H1 (cell line): ENCODE measurements around the gene IL36G. TPM values are rescaled to one million over a fixed set of nuclear protein-coding genes. Genes with fewer than 3 reads are reported as not detected.

Experiments used
- CTCF ChIA-PET: fragments of 300-600 bp; sonication (Branson Sonifier 250); formaldehyde crosslinking; loops from one replicate; lab custom pipeline; 2021; ENCODE audit not compliant: partially characterized antibody; lab: Charles Lee
- POLR2A ChIA-PET: fragments of 300-600 bp; sonication (Branson Sonifier 250); formaldehyde crosslinking; loops from one replicate; lab custom pipeline; 2021; ENCODE audit warnings: inconsistent platforms; ENCODE audit not compliant: partially characterized antibody; lab: Charles Lee
- DNase-seq, 2 experiments: peaks; one replicate each; pipeline versions ENCODE4 v3.0.0 to v3.0.0-alpha.2; 2010 to 2022; ENCODE audit warnings: low spot score in 2 of 2, low read depth in 1 of 2, mixed read lengths in 1 of 2
- FAIRE-seq: peaks from 2 replicates; lab custom pipeline; 2011; peaks lifted over from hg19 to GRCh38; lab: Jason Lieb, UNC
- H2AFZ ChIP-seq: 2 replicates; pipeline ENCODE4 v1.8.1; 2012; ENCODE audit warnings: low read length, inconsistent platforms
- H2AK5ac ChIP-seq: 2 replicates; pipeline ENCODE4 v1.6.1; 2013; ENCODE audit warnings: low read depth, low read length
- H2BK120ac ChIP-seq: replicated peaks from 2 replicates; pipeline ENCODE3; 2013; ENCODE audit warnings: low read depth, low read length, inconsistent platforms
- H2BK12ac ChIP-seq: 2 replicates; pipeline ENCODE4 v1.6.1; 2013; ENCODE audit warnings: low read depth, low read length
- H2BK15ac ChIP-seq: 2 replicates; pipeline ENCODE4 v1.6.1; 2013; ENCODE audit warnings: low read length
- H2BK20ac ChIP-seq: 2 replicates; pipeline ENCODE4 v1.6.1; 2013; ENCODE audit warnings: low read length
- H2BK5ac ChIP-seq: 2 replicates; pipeline ENCODE4 v1.6.1; 2013; ENCODE audit warnings: low read depth, low read length
- H3K14ac ChIP-seq: 2 replicates; pipeline ENCODE4 v1.6.1; 2013; ENCODE audit warnings: inconsistent platforms; ENCODE audit not compliant: insufficient read length
- H3K18ac ChIP-seq: 2 replicates; pipeline ENCODE4 v1.6.1; 2013; ENCODE audit warnings: low read length; ENCODE audit errors: extremely low read depth
- H3K23ac ChIP-seq: 2 replicates; pipeline ENCODE4 v1.6.1; 2013; ENCODE audit warnings: inconsistent platforms; ENCODE audit not compliant: insufficient read length
- H3K23me2 ChIP-seq: 2 replicates; pipeline ENCODE4 v1.6.1; 2013; ENCODE audit warnings: low read depth, low read length
- H3K27ac ChIP-seq: 2 replicates; pipeline ENCODE4 v1.6.1; 2011; ENCODE audit warnings: low read depth, low read length, inconsistent platforms
- H3K27me3 ChIP-seq, 4 experiments: replicated peaks in 1 of 4; 1 replicate in 1 of 4; 2 replicates in 3 of 4; pipeline versions ENCODE4 v1.6.1 to v1.8.1; 2011 to 2013; ENCODE audit warnings: low read length in 3 of 4, mild to moderate bottlenecking in 3 of 4, inconsistent platforms in 2 of 4, mixed read lengths in 2 of 4, moderate library complexity in 1 of 4; ENCODE audit not compliant: control insufficient read depth in 3 of 4, insufficient read depth in 3 of 4; ENCODE audit errors: extremely low read depth in 1 of 4
- H3K36me3 ChIP-seq, 4 experiments: 2 replicates each; pipeline versions ENCODE4 v1.6.1 to v1.8.1; 2011 to 2013; ENCODE audit warnings: mild to moderate bottlenecking in 4 of 4, low read length in 3 of 4, moderate library complexity in 2 of 4, control low read depth in 1 of 4, inconsistent platforms in 1 of 4; ENCODE audit not compliant: insufficient read depth in 4 of 4, control insufficient read depth in 2 of 4
- H3K4ac ChIP-seq: replicated peaks from 2 replicates; pipeline ENCODE3; 2013; ENCODE audit warnings: low read length, low read depth, mixed read lengths, inconsistent platforms; ENCODE audit not compliant: insufficient read length
- H3K4me1 ChIP-seq, 4 experiments: replicated peaks in 1 of 4; 1 replicate in 1 of 4; 2 replicates in 3 of 4; pipeline versions ENCODE4 v1.6.1 to v1.8.1; 2011 to 2013; ENCODE audit warnings: low read length in 3 of 4, inconsistent platforms in 2 of 4, mixed read lengths in 1 of 4; ENCODE audit not compliant: insufficient read depth in 4 of 4, control insufficient read depth in 3 of 4
- H3K4me2 ChIP-seq, 2 experiments: 2 replicates each; pipeline versions ENCODE4 v1.6.1 to v1.8.1; 2011 to 2013; ENCODE audit warnings: low read depth in 2 of 2, low read length in 2 of 2, control low read depth in 1 of 2, inconsistent platforms in 1 of 2, mild to moderate bottlenecking in 1 of 2; ENCODE audit not compliant: insufficient read depth in 1 of 2
- H3K4me3 ChIP-seq, 4 experiments: fragments of 200-600, 300-600 bp in 1 of 4; sonication (generic), shearing (Covaris generic), sonication (Bioruptor Twin) in 1 of 4; 2 replicates each; pipeline versions ENCODE4 v1.5.1 to v1.8.1; 2011 to 2016; ENCODE audit warnings: low read length in 4 of 4, low read depth in 3 of 4, control low read depth in 2 of 4, inconsistent platforms in 2 of 4, mild to moderate bottlenecking in 2 of 4, mixed read lengths in 1 of 4, moderate library complexity in 1 of 4; ENCODE audit not compliant: insufficient read depth in 2 of 4; ENCODE audit errors: extremely low read depth in 1 of 4
- H3K56ac ChIP-seq: replicated peaks from 2 replicates; pipeline ENCODE3; 2013; ENCODE audit warnings: low read depth, mild to moderate bottlenecking, mixed read lengths, low read length, inconsistent platforms; ENCODE audit not compliant: insufficient read length
- H3K79me1 ChIP-seq: 2 replicates; pipeline ENCODE4 v1.6.1; 2013; ENCODE audit warnings: low read depth, low read length, control low read depth
- H3K79me2 ChIP-seq, 2 experiments: 2 replicates each; pipeline versions ENCODE4 v1.6.1 to v1.8.1; 2012 to 2013; ENCODE audit warnings: low read length in 2 of 2, mild to moderate bottlenecking in 2 of 2, inconsistent platforms in 1 of 2; ENCODE audit not compliant: insufficient read depth in 2 of 2, control insufficient read depth in 1 of 2
- H3K9ac ChIP-seq, 4 experiments: replicated peaks in 1 of 4; 1 replicate in 1 of 4; 2 replicates in 3 of 4; pipeline versions ENCODE4 v1.6.1 to v1.8.1; 2011 to 2013; ENCODE audit warnings: low read depth in 3 of 4, low read length in 3 of 4, control low read depth in 2 of 4, mild to moderate bottlenecking in 2 of 4, moderate library complexity in 2 of 4, inconsistent platforms in 1 of 4; ENCODE audit errors: extremely low read depth in 1 of 4
- H3K9me3 ChIP-seq, 2 experiments: 2 replicates each; pipeline versions ENCODE4 v1.6.1 to v1.8.1; 2012 to 2013; ENCODE audit warnings: mild to moderate bottlenecking in 2 of 2, moderate library complexity in 2 of 2, control low read depth in 1 of 2, inconsistent platforms in 1 of 2, low read depth in 1 of 2, low read length in 1 of 2, mixed read lengths in 1 of 2; ENCODE audit not compliant: insufficient read depth in 2 of 2
- H4K20me1 ChIP-seq, 2 experiments: replicated peaks in 1 of 2; 2 replicates each; pipeline versions ENCODE3 to v1.8.1; 2011 to 2013; ENCODE audit warnings: inconsistent platforms in 2 of 2, low read length in 2 of 2, mild to moderate bottlenecking in 1 of 2; ENCODE audit not compliant: insufficient read depth in 2 of 2, control insufficient read depth in 1 of 2
- H4K5ac ChIP-seq: 2 replicates; pipeline ENCODE4 v1.6.1; 2013; ENCODE audit warnings: low read length, low read depth, mixed read lengths, inconsistent platforms; ENCODE audit not compliant: insufficient read length
- H4K8ac ChIP-seq: 2 replicates; pipeline ENCODE4 v1.8.0; 2013; ENCODE audit warnings: mild to moderate bottlenecking, moderate library complexity, low read length, inconsistent platforms; ENCODE audit not compliant: insufficient read depth; ENCODE audit errors: extremely low read depth
- H4K91ac ChIP-seq: replicated peaks from 2 replicates; pipeline ENCODE3; 2013; ENCODE audit warnings: low read length, mixed read lengths, inconsistent platforms; ENCODE audit not compliant: insufficient read length
- RAD21 ChIP-seq, 2 experiments: IDR thresholded peaks in 1 of 2; conservative IDR thresholded peaks in 1 of 2; 2 replicates each; pipeline ENCODE4 v1.6.1; 2011; ENCODE audit warnings: low read depth in 2 of 2, low read length in 2 of 2, improper control_type of control experiment in 1 of 2, inconsistent platforms in 1 of 2, mild to moderate bottlenecking in 1 of 2, moderate library complexity in 1 of 2
- WGBS, 2 experiments: shearing (Covaris generic) in 1 of 2; methylation state at CpG; one replicate each; pipeline versions ENCODE4 v1.1.6 to v1.1.7; 2013 to 2015; ENCODE audit warnings: low lambda C conversion rate in 2 of 2, mixed read lengths in 2 of 2, inconsistent platforms in 1 of 2, low coverage in 1 of 2, missing lambda C conversion rate in 1 of 2; ENCODE audit not compliant: insufficient replicate concordance in 2 of 2, insufficient coverage in 1 of 2, insufficient read length in 1 of 2; ENCODE audit errors: extremely low coverage in 1 of 2, missing lambda C conversion rate in 1 of 2; 5-methylcytosine and 5-hydroxymethylcytosine counted together
- polyA plus RNA-seq, 7 experiments: library from polyadenylated mRNA; depleted of rRNA in 3 of 7; stranded (reverse) in 5 of 7; unstranded in 2 of 7; fragments of >200 nt in 5 of 7; fragments of 200-250 nt in 2 of 7; gene quantifications; 1 replicate in 5 of 7; 2 replicates in 1 of 7; 4 replicates in 1 of 7; pipeline versions ENCODE4 v1.2.1 to v1.2.3, GENCODE V29; 2011 to 2013; ENCODE audit warnings: missing spikeins in 2 of 7, mixed read lengths in 2 of 7
- total RNA-seq: library from RNA; stranded (reverse); fragmentation: NEBNext Ultra II Directional; extraction: Animal tissue kit (Norgen Biotek cat#: 25700); gene quantifications from 2 replicates; pipeline ENCODE4 v1.2.1, GENCODE V29; 2021
- TF ChIP-seq, protein P1 (sequence below): IDR thresholded peaks from 2 replicates; pipeline ENCODE4 v1.6.1; 2012; ENCODE audit warnings: inconsistent platforms
- TF ChIP-seq, protein P2 (sequence below), 3 experiments: IDR thresholded peaks; 1 replicate in 2 of 3; 2 replicates in 1 of 3; pipeline versions ENCODE4 v1.5.1 to v1.6.1; 2011; ENCODE audit warnings: low read length in 3 of 3, mild to moderate bottlenecking in 3 of 3, inconsistent platforms in 2 of 3, low read depth in 1 of 3, moderate library complexity in 1 of 3; ENCODE audit not compliant: insufficient read depth in 1 of 3; ENCODE audit errors: control extremely low read depth in 1 of 3

Gene IL36G
- total and polyA plus RNA-seq, 2 of the 8 experiments (the other 6 are each of a cell fraction or from before 2014, with no cell fraction given) = 0.39 TPM; not detected in 1

DNA sequence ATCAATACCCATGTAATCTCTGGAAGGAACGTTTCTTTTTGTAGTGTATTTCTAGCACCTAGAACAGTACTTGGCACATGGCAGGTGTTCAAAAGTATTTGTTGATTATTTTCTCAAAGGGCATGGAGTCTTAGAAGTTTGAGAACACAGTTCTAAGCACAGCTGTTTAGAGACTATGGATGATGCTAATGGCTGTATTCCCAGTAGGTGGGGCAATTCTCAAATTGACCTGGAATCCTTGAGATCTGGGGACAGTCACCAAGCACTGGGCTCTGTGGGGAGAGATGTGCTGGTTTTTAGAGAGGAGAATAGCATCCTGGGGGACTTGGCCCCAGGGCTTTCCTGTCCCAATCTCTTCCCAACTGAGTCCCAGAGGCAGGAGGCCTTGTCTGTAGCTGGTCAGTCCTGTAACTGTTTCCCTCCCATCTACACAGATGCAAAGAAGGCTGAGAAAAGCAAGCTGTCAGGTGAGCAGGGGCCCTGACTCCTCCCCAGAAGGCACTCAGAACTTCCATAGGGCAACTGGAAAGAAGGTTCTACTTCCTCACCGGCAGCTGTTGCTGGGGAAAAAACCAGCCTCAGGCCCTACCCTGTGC lies 17.5 kb upstream of the IL36G start:
- FAIRE-seq (no peak), DNase-seq (no peak)
- CTCF ChIA-PET = interaction anchor here (0.6 to 3.9 kb wide), 20 partner anchors 9 to 293 kb away, joined by 3 to 41 read pairs (median 6); partner anchors contain the start of gene IL36G
- 0 out of 2 replicates have a peak overlapping the region, but pooled peaks have one; percentile 45 for H2AFZ ChIP-seq
- no peak overlapping the region for H3K56ac ChIP-seq
- no peaks in the 10 kb centered on the region for H3K79me1 ChIP-seq
- no peak overlapping the region for H2BK120ac ChIP-seq
- no peaks in the 10 kb centered on the region for H3K4me1 ChIP-seq
- no peak overlapping the region for H3K4me3 ChIP-seq
- no peaks in the 10 kb centered on the region for H4K20me1 ChIP-seq
- POLR2A ChIA-PET = no interaction called here
- no peak overlapping the region for H3K27ac ChIP-seq
- H3K36me3 ChIP-seq = no peaks in the 10 kb centered on the region
- no peaks in the 10 kb centered on the region for H3K9me3 ChIP-seq
- no peak overlapping the region for H3K4ac ChIP-seq
- no peak overlapping the region for H2BK12ac ChIP-seq
- no peak overlapping the region for H2AK5ac ChIP-seq
- H4K91ac ChIP-seq = no peak overlapping the region
- H3K9ac ChIP-seq = no peak overlapping the region
- H2BK20ac ChIP-seq = no peak overlapping the region
- H2BK5ac ChIP-seq = no peak overlapping the region
- H3K79me2 ChIP-seq = no peaks in the 10 kb centered on the region
- no peak overlapping the region for H3K14ac ChIP-seq
- no peaks in the 10 kb centered on the region for H3K23me2 ChIP-seq
- H2BK15ac ChIP-seq = no peak overlapping the region
- 70% methylated on average over 2 of the region's 2 CpGs; no CpG with 5 or more reads in 1 of the 2 experiments for WGBS, 2 experiments
- no peak overlapping the region for H3K23ac ChIP-seq
- H4K8ac ChIP-seq = no peak overlapping the region
- no peak overlapping the region for H3K18ac ChIP-seq
- TF ChIP-seq, protein P1, sequence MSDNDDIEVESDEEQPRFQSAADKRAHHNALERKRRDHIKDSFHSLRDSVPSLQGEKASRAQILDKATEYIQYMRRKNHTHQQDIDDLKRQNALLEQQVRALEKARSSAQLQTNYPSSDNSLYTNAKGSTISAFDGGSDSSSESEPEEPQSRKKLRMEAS = no peak
- TF ChIP-seq RAD21 (IDR thresholded peaks at IDR 0.05 in 1 of 2, conservative IDR thresholded peaks at IDR 0.05 in 1 of 2; ENCODE audit: low read depth in 2 of 2, low read length in 2 of 2) = 0 out of 4 replicates have a peak, but pooled peaks of 1 of the 2 experiments have one; percentile 12
- TF ChIP-seq, protein P2, sequence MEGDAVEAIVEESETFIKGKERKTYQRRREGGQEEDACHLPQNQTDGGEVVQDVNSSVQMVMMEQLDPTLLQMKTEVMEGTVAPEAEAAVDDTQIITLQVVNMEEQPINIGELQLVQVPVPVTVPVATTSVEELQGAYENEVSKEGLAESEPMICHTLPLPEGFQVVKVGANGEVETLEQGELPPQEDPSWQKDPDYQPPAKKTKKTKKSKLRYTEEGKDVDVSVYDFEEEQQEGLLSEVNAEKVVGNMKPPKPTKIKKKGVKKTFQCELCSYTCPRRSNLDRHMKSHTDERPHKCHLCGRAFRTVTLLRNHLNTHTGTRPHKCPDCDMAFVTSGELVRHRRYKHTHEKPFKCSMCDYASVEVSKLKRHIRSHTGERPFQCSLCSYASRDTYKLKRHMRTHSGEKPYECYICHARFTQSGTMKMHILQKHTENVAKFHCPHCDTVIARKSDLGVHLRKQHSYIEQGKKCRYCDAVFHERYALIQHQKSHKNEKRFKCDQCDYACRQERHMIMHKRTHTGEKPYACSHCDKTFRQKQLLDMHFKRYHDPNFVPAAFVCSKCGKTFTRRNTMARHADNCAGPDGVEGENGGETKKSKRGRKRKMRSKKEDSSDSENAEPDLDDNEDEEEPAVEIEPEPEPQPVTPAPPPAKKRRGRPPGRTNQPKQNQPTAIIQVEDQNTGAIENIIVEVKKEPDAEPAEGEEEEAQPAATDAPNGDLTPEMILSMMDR (IDR thresholded peaks at IDR 0.05; ENCODE audit: control extremely low read depth in 1 of 3, insufficient read depth in 1 of 3, low read depth in 1 of 3, low read length in 3 of 3) = peak in 2 of 3 experiments; percentile 27 to 31; a peak in 1 of 4 replicates
- H3K27me3 ChIP-seq = no peaks in the 10 kb centered on the region; a peak in 1 of 7 replicates
- no peak overlapping the region for H3K4me2 ChIP-seq
- no peak overlapping the region for H4K5ac ChIP-seq
